Measurements from ENCODE around the gene CNTN2. TPM values are rescaled to one million over a fixed set of nuclear protein-coding genes. Genes with fewer than 3 reads are reported as not detected.

The CNTN2 gene
- total RNA-seq, 1 donor from 2014 or later, result not detected

- no peaks in the 10 kb centered on the region for H3K4me1 Mint-ChIP-seq
- peaks cover 11% of the 10 kb centered on the region for H3K27me3 Mint-ChIP-seq
- POLR2A ChIA-PET, result no interaction called here
- H3K27ac Mint-ChIP-seq, result no peak overlapping the region
- TF ChIP-seq CTCF (IDR thresholded peaks at IDR 0.05), result no peak
- CTCF ChIA-PET, result no interaction called here
- DNase-seq (no peak), ATAC-seq (ENCODE audit: low read depth) (no peak)
- no peak overlapping the region for H3K4me3 Mint-ChIP-seq
- no peaks in the 10 kb centered on the region for H3K9me3 Mint-ChIP-seq
- H3K36me3 Mint-ChIP-seq (ENCODE audit: low read depth), result no peaks in the 10 kb centered on the region
- intact Hi-C loops (cut with micrococcal nuclease), result no loop called here
Observed at GRCh38 chr1:205020466-205020865, 22.5 kb upstream of the CNTN2 start.

- no peak for ATAC-seq (ENCODE audit: low read depth)
- intact Hi-C loops (cut with micrococcal nuclease), result no loop called here
- Mint-ChIP-seq H3K9me3 (no peaks in the 10 kb centered on the region), H3K27me3 (peaks cover 11% of the 10 kb centered on the region), H3K27ac (no peak overlapping the region), H3K36me3 (ENCODE audit: low read depth) (no peaks in the 10 kb centered on the region), H3K4me3 (no peak overlapping the region), H3K4me1 (no peaks in the 10 kb centered on the region)
- no peak for DNase-seq
- ChIA-PET CTCF (no interaction called here), POLR2A (no interaction called here)
- TF ChIP-seq CTCF (IDR thresholded peaks at IDR 0.05), result no peak
Observed at GRCh38 chr1:205024679-205025078, 18.3 kb upstream of the CNTN2 start.

DNA sequence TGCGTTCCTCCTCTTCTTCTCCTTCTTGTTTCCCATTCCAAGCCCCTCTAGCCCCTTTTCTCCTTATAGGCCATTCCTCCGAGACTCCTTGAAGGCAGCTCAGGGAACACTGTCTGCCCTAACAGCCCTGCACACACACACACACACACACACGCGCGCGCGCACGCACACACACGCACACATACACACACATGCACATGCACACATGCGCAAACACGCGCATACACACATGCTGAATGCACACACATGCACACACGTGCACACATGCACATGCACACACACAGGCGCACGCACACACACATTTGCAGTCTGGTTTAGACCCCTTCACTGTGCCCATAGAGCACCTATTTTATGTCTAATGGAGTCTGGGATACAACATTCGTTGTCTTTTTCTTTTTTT, 17.8 kb upstream of the CNTN2 start:
- ATAC-seq (ENCODE audit: low read depth) (no peak), DNase-seq (no peak)
- H3K36me3 Mint-ChIP-seq (ENCODE audit: low read depth), result no peaks in the 10 kb centered on the region
- no peaks in the 10 kb centered on the region for H3K9me3 Mint-ChIP-seq
- H3K27ac Mint-ChIP-seq, result no peak overlapping the region
- no peak for TF ChIP-seq CTCF (IDR thresholded peaks at IDR 0.05)
- CTCF ChIA-PET, result no interaction called here
- intact Hi-C loops (cut with micrococcal nuclease), result no loop called here
- POLR2A ChIA-PET, result no interaction called here
- H3K4me1 Mint-ChIP-seq, result no peaks in the 10 kb centered on the region
- H3K4me3 Mint-ChIP-seq, result no peak overlapping the region
- peaks cover 16% of the 10 kb centered on the region for H3K27me3 Mint-ChIP-seq

DNA sequence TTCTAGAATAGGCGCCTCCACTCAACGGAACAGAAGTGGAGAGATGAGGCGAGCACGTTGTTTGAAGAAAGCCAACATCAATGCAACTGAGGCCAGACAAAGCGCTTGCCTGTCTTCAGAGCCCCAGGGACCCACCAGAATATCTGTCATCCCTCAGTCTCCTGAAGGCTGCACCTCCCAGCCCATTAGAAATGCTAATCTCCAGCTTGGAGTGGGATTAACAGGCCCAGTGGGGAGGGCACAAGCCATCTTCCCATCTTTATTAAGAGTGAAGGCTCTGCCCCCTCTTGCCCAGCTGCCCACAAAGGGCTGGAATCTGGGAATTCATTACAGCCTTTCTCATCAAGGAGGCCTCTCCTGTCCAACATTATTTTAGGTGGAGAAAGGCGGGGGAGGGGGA, 16.8 kb upstream of the CNTN2 start:
- ChIA-PET CTCF (no interaction called here), POLR2A (no interaction called here)
- Mint-ChIP-seq H3K4me1 (no peaks in the 10 kb centered on the region), H3K27ac (no peak overlapping the region), H3K36me3 (ENCODE audit: low read depth) (no peaks in the 10 kb centered on the region), H3K4me3 (no peak overlapping the region), H3K9me3 (no peaks in the 10 kb centered on the region), H3K27me3 (peaks cover 17% of the 10 kb centered on the region)
- DNase-seq (no peak), ATAC-seq (ENCODE audit: low read depth) (no peak)
- no peak for TF ChIP-seq CTCF (IDR thresholded peaks at IDR 0.05)
- intact Hi-C loops (cut with micrococcal nuclease), result no loop called here

DNA sequence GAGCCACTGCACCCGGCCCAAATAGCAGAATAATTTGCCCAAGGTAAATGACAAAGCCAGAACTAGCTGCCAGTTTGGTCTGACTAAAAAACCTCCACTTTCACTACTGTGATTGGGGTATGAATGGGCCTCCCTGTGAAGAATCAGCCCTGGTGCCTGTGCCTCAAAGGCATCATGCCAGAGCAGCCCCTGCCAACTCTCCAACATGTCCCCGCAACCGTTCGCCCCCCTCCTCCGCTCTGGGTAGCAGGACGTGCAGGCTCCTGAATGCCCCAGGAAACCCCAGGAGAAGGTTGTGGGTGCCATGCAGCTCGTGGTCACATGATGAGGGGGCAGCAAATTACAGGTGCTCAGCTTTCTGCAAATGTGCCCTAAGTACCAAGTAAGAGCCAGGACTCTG, 14.6 kb upstream of the CNTN2 start:
- POLR2A ChIA-PET, result no interaction called here
- Mint-ChIP-seq H3K9me3 (no peaks in the 10 kb centered on the region), H3K4me1 (no peaks in the 10 kb centered on the region), H3K27me3 (peaks cover 9% of the 10 kb centered on the region), H3K4me3 (no peak overlapping the region), H3K27ac (no peak overlapping the region), H3K36me3 (ENCODE audit: low read depth) (no peaks in the 10 kb centered on the region)
- no peak for DNase-seq
- intact Hi-C loops (cut with micrococcal nuclease), result no loop called here
- CTCF ChIA-PET, result no interaction called here
- ATAC-seq (ENCODE audit: low read depth), result no peak
- TF ChIP-seq CTCF (IDR thresholded peaks at IDR 0.05), result no peak
